ENCODE results near the gene FAM193A.

Gene FAM193A

GRCh38 chr4:2507855-2508254, 28.6 kb upstream of the FAM193A start:
- TF ChIP-seq FOXP2 (optimal IDR thresholded peaks at IDR 0.05; ENCODE audit: borderline replicate concordance, extremely low read depth, extremely low read length, insufficient read depth) (no peak), REST (IDR thresholded peaks at IDR 0.05; ENCODE audit: insufficient read depth in 1 of 2, low read depth in 2 of 2, low read length in 2 of 2) (no peak), POLR2AphosphoS5 (IDR thresholded peaks at IDR 0.05; ENCODE audit: low read depth, low read length) (no peak), TAF1 (IDR thresholded peaks at IDR 0.05; ENCODE audit: borderline replicate concordance, insufficient read depth, low read length) (no peak), SIN3A (IDR thresholded peaks at IDR 0.05; ENCODE audit: borderline replicate concordance, insufficient read depth, low read length) (no peak)

- TF ChIP-seq SIN3A (IDR thresholded peaks at IDR 0.05; ENCODE audit: borderline replicate concordance, insufficient read depth, low read length) (no peak), POLR2AphosphoS5 (IDR thresholded peaks at IDR 0.05; ENCODE audit: low read depth, low read length) (no peak), REST (IDR thresholded peaks at IDR 0.05; ENCODE audit: insufficient read depth in 1 of 2, low read depth in 2 of 2, low read length in 2 of 2) (no peak), TAF1 (IDR thresholded peaks at IDR 0.05; ENCODE audit: borderline replicate concordance, insufficient read depth, low read length) (no peak), FOXP2 (optimal IDR thresholded peaks at IDR 0.05; ENCODE audit: borderline replicate concordance, extremely low read depth, extremely low read length, insufficient read depth) (no peak)
Measured at GRCh38 chr4:2510351-2511259, 25.8 kb upstream of the FAM193A start.

- TF ChIP-seq FOXP2 (optimal IDR thresholded peaks at IDR 0.05; ENCODE audit: borderline replicate concordance, extremely low read depth, extremely low read length, insufficient read depth) = no peak
- TF ChIP-seq REST (IDR thresholded peaks at IDR 0.05; ENCODE audit: insufficient read depth in 1 of 2, low read depth in 2 of 2, low read length in 2 of 2) = no peak
- TF ChIP-seq POLR2AphosphoS5 (IDR thresholded peaks at IDR 0.05; ENCODE audit: low read depth, low read length) = no peak
- no peak for TF ChIP-seq SIN3A (IDR thresholded peaks at IDR 0.05; ENCODE audit: borderline replicate concordance, insufficient read depth, low read length)
- no peak for TF ChIP-seq TAF1 (IDR thresholded peaks at IDR 0.05; ENCODE audit: borderline replicate concordance, insufficient read depth, low read length)
Measured at GRCh38 chr4:2511645-2512131, 24.8 kb upstream of the FAM193A start.

- TF ChIP-seq SIN3A (IDR thresholded peaks at IDR 0.05; ENCODE audit: borderline replicate concordance, insufficient read depth, low read length) (no peak), REST (IDR thresholded peaks at IDR 0.05; ENCODE audit: insufficient read depth in 1 of 2, low read depth in 2 of 2, low read length in 2 of 2) (no peak), FOXP2 (optimal IDR thresholded peaks at IDR 0.05; ENCODE audit: borderline replicate concordance, extremely low read depth, extremely low read length, insufficient read depth) (no peak), POLR2AphosphoS5 (IDR thresholded peaks at IDR 0.05; ENCODE audit: low read depth, low read length) (no peak; the same call in none of the 2 replicates)
Measured at GRCh38 chr4:2512396-2513135, 23.9 kb upstream of the FAM193A start.
